ENCODE data around the gene TXNIP.
A peak's percentile ranks its signal among the peaks of the same experiment; 100 is the strongest.

TXNIP gene

DNA sequence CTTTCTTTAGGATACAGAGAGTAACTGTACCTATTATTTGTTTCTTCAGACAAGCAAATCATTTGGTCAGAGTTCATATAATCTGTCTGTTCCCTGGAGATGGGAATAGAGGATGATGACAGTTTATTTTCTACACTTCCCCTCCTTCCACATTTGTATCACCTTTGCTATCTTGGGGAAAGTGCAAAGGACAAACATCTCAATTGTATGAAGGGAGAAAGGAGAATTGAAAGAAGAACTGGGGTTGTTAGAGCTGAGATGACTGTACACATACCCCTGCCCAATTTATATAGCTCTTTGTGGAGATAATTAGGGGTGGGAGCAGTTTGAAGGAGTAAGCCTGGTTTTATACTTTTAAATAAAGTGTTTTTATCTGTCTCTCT, 17.9 kb downstream of the TXNIP start:
- DNase-seq (ENCODE audit: low read depth): no peak
- TF ChIP-seq, protein P1, sequence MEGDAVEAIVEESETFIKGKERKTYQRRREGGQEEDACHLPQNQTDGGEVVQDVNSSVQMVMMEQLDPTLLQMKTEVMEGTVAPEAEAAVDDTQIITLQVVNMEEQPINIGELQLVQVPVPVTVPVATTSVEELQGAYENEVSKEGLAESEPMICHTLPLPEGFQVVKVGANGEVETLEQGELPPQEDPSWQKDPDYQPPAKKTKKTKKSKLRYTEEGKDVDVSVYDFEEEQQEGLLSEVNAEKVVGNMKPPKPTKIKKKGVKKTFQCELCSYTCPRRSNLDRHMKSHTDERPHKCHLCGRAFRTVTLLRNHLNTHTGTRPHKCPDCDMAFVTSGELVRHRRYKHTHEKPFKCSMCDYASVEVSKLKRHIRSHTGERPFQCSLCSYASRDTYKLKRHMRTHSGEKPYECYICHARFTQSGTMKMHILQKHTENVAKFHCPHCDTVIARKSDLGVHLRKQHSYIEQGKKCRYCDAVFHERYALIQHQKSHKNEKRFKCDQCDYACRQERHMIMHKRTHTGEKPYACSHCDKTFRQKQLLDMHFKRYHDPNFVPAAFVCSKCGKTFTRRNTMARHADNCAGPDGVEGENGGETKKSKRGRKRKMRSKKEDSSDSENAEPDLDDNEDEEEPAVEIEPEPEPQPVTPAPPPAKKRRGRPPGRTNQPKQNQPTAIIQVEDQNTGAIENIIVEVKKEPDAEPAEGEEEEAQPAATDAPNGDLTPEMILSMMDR (IDR thresholded peaks at IDR 0.05; ENCODE audit: control insufficient read depth, extremely low read depth, insufficient read depth): no peak
- no peak overlapping the region for H3K4me3 ChIP-seq (ENCODE audit: low read depth, low read length)

DNA sequence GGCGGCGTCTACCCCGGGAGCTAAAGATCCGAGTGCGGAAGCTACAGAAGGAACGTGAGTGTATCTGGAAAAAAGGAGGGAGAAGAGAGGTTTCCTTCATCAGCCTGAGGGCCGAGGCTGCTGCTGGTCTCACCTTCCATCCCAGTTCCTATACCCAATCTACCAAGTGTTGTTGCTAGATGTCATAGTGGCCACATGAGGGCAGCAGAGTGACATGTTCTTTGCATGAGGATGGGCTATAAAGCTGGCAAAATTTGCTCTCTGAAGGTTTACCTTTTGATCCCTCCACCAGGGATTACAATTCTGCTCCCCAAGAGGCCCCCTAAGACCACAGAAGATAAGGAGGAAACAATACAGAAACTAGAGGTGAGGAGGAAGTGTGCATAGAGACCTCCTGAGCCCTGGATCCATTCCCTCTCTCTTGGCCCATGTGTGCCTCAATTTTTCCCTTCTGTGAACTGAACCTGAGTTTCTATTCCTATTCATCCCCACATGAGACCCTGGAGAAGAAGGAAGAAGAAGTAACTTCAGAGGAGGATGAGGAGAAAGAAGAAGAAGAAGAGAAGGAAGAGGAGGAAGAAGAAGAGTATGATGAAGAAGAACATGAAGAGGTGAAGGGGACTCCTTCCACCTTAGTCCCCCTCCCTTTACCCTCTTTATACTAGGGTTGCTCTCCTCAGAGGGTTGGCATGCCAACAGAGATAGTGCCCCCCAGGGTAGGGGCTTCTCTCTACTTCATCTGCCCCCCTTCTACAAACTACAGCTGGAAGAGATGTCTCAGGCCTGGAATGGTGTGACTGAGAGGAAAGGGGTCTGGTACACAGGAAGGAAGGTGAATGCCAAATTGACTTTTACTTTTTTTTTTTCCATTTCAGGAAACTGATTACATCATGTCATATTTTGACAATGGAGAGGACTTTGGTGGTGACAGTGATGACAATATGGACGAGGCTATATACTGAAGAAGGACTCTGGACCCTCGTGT, 18.6 kb downstream of the TXNIP start:
- TF ChIP-seq, protein P1 (IDR thresholded peaks at IDR 0.05; ENCODE audit: control insufficient read depth, extremely low read depth, insufficient read depth): peak; percentile 93
- no peak for DNase-seq (ENCODE audit: low read depth)
- H3K4me3 ChIP-seq (ENCODE audit: low read depth, low read length): no peak overlapping the region

DNA sequence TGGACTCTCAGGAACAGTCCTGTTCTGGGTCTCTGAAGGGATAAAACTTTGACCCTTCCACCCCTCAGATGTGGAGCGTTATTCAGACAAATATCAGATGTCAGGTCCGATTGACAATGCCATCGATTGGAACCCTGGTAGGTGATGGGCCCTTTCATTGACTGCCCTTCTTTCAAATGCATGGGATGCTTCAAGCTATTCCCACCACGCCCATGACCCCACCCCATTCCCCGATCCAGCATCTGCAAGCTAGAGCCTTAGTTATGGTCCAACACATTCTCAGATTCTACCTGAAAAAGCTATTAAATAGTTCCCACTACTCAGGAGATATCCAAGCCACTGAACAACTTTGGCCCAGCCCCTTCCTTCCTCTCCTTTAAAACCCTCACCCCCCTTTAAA, 19.4 kb downstream of the TXNIP start:
- no peak for DNase-seq (ENCODE audit: low read depth)
- TF ChIP-seq, protein P1 (IDR thresholded peaks at IDR 0.05; ENCODE audit: control insufficient read depth, extremely low read depth, insufficient read depth): no peak
- H3K4me3 ChIP-seq (ENCODE audit: low read depth, low read length): no peak overlapping the region

DNA sequence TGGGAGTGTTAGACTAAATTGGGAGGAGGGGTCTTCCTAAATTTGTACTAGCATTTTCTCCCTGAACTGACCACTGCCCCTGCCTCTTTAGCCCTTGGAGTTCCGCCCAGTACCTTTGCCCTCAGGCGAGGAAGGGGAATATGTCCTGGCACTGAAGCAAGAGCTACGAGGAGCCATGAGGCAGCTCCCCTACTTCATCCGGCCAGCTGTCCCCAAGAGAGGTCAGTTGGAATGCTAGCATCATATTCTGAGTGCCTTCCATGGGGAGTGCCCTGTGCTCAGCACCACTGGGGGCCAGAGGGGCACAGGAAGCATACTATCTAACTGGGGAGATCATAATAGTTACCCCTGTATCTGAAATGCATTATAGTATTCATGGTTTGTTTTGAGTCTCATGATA, 21.2 kb downstream of the TXNIP start:
- DNase-seq (ENCODE audit: low read depth): no peak
- TF ChIP-seq, protein P1 (IDR thresholded peaks at IDR 0.05; ENCODE audit: control insufficient read depth, extremely low read depth, insufficient read depth): no peak
- no peak overlapping the region for H3K4me3 ChIP-seq (ENCODE audit: low read depth, low read length)

DNA sequence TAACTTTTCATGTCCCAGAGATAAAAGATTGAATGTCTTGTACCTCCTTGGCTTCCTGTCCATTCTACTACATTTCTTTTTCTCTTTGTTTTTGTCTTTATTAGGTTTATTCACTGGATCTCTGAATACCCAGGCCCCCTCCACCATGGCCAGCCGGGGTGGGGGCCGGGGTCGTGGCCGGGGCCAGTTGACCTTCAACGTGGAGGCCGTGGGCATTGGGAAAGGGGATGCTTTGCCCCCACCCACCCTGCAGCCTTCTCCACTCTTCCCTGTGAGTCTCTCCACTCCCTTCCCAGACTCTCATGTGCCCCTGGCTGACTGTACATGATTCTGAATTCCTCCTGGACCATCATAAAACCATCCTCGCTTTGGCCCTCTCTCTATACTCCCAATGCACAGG, 21.7 kb downstream of the TXNIP start:
- TF ChIP-seq, protein P1 (IDR thresholded peaks at IDR 0.05; ENCODE audit: control insufficient read depth, extremely low read depth, insufficient read depth): no peak
- H3K4me3 ChIP-seq (ENCODE audit: low read depth, low read length): no peak overlapping the region
- DNase-seq (ENCODE audit: low read depth): no peak

DNA sequence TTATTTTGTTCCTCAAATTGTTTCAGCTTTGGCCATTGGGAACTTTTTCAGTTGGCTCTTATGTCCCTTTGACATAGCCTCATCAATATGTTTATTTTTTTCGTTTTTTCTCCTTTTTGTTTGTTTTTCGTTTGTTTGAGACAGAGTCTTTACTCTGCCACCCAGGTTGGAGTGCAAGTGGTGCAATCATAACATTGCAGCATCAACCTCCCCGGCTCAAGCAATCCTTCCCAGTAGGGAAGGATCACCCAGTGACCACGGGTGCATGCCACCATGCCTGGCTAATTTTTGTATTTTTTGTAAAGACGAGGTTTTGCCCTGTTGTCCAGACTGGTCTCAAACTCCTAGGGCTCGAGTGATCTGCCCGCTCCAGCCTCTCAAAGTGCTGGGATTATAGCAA, 23.8 kb downstream of the TXNIP start:
- no peak for DNase-seq (ENCODE audit: low read depth)
- TF ChIP-seq, protein P1 (IDR thresholded peaks at IDR 0.05; ENCODE audit: control insufficient read depth, extremely low read depth, insufficient read depth): no peak

More for the DNA sequence above, 23.8 kb downstream of the TXNIP start:
- H3K4me3 ChIP-seq (ENCODE audit: low read depth, low read length): no peak overlapping the region
